GM19351 (cell line): ENCODE measurements around the gene LYSMD3.
A peak's percentile ranks its signal among the peaks of the same experiment; 100 is the strongest.
"Not testable (repeated sequence)": the region's sequence is repeated elsewhere in the genome, so short reads cannot be mapped to it uniquely, and the experiment has no call there.

Source experiments
- ATAC-seq: cut with Tn5 transposase; IDR thresholded peaks from one replicate; pipeline ENCODE4 v1.9.1; 2021; ENCODE audit warnings: mild to moderate bottlenecking, moderate library complexity; ENCODE audit not compliant: unreplicated experiment

LYSMD3 gene

DNA sequence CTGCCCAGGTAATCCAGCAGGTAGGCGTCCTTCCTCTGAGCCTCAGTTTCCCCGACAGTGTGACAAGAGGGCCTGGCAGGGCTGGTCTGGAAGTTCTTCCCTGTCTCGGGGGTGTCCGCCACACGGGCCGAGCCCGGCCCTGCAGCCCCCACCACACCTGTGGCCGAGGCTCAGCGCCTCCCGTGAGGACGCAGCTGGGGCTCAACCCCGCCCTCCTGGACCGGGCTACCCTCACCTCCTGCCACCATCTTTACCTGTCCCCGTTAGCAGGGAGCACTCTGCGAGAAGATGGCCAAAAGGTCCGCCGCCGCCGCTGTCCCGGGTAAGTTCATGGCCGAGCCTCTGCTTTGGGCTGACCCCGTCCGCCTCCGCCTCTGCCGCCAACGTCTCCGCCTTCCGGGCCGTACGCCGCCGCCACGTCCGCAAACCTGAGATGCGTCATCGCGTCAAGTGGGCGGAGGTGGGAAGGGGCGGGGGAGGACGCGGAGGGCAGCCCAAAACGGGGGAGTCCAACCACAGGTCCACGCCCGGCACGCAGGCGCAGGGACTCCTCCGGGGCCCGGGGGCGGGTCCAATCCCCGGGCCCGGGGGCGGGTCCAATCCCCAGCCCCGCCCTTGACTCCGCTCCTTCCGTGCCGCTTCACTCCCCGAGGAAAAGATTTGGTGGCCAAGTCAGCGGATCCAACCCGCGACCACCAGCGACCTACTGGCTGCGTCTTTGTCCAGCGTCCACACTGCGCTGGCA is at the start of gene LYSMD3:
Gene LYSMD3, minus strand, starts transcription at position 391 of the 745 bp plus-strand sequence. CDS start 4,295 bp downstream, outside the sequence.
- peak; percentile 82 for ATAC-seq

GRCh38 chr5:90576566-90576965 is 47.2 kb upstream of the LYSMD3 start:
- ATAC-seq = not testable (repeated sequence)

DNA sequence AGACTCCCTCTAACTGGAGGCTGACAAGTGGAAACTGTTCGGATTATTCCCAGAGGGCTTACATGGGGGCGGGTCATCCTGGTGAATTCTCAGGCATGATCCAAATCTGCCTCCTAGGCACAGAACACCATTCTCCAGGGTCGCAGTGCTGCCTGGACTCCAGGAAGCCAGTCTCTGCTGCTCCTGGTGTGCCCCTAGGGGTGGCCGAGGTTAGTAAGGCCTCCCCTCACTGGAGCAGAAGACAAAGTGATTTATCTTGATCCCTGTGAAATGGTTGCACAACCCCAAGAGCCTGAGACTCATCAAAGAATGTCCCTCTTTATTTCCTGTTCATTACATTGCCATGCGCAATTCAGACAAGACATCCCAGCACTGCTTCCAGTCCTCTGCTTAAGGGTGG is 46.3 kb upstream of the LYSMD3 start:
- ATAC-seq = no peak

DNA sequence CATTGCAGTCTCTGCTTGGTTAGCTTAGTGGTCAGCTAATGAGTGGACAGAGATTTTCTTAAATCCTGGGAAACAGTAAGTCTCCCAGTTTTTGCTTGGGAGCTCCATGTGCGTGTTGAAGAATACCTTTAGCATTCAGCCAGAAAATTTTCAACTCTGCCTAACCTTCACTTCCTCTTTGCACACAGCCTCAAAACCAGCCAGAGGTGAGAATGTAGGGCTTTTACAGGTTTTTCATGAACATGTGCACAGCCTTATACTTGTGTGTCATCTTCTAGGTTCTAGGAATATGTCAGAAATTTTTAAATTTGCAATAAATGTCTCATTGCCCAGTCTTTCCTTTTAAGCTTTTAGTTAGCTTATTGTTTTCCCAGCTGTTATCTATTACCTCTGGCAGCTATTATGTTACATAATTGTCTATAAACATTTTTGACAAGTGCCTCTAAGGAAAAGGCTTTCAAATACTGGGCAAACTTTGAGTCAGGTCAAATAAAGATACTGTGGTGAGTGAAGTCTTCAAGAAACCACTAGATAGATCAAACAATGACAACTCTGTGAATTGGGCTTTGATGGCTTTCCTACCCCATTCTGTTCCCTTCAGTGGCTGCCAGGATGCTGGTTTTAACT is 41.9 kb upstream of the LYSMD3 start:
- ATAC-seq = no peak

DNA sequence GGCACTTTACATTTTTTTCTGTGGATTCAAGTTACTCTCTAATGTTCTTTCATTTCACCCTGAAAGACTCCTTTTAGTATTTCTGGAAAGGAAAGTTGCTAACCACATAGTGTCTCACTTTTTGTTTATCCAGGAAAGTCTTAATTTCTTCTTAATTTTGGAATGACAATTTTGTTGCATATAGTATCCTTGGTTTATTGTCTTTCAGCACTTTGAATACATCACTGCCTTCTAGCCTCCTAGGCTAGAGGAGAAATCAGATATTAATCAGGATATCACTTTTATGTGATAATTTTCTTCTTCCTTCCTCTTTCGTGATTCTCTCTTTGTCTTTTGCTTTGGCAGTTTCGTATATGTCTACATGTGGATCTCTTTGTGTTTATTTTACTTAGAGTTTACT is 40.6 kb upstream of the LYSMD3 start:
- ATAC-seq = no peak

GRCh38 chr5:90569084-90569483 is 39.7 kb upstream of the LYSMD3 start:
- ATAC-seq = no peak

GRCh38 chr5:90565491-90565890 is 36.1 kb upstream of the LYSMD3 start:
- no peak for ATAC-seq

DNA sequence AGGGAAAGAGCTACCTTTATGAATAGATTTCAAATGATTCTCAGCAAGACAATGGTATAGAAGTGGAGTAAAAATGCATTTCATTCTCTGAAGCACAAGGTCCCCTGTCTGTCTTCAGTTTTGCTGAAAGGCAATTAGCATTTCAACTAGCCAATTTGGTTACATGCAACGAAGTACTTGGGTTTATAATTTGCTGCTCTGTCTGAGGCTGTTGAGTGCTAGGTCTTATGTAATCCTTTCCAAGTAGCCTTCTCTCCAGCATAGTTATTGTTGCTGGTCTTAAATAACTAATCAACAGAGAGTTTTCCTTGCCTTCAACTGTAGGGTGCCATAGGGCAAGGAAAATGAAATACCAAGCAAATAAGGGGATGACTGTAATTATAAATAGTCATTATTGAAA is 33.7 kb upstream of the LYSMD3 start:
- ATAC-seq = no peak

GRCh38 chr5:90562341-90562740 is 33.0 kb upstream of the LYSMD3 start:
- no peak for ATAC-seq

- no peak for ATAC-seq
These were observed 32.4 kb upstream of the LYSMD3 start for GRCh38 chr5:90561766-90562165.

DNA sequence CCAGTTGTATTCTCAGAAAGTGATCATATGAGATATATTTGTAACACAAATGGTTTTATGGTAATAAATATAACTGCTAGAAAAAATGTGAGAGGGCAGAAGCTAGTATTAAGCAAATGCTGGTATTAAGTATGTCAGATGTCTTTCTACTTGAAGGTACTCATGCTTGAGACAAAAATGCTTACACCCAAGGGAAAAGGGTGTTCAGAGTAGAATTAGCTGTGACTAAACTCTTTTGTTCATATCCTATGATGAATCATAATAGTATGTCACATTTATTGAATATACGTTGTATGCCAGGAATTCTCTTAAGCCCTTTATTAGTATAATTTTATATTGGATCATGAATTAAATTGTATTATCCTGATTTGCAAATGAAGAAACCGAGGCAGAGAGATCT is 31.4 kb upstream of the LYSMD3 start:
- no peak for ATAC-seq

GRCh38 chr5:90558344-90559192 is 29.2 kb upstream of the LYSMD3 start, which contains the start of gene ADGRV1:
Gene ADGRV1, plus strand, starts transcription at chr5:90558797. Its CDS starts 99 bp downstream, at chr5:90558896.
- ATAC-seq = peak; percentile 50

DNA sequence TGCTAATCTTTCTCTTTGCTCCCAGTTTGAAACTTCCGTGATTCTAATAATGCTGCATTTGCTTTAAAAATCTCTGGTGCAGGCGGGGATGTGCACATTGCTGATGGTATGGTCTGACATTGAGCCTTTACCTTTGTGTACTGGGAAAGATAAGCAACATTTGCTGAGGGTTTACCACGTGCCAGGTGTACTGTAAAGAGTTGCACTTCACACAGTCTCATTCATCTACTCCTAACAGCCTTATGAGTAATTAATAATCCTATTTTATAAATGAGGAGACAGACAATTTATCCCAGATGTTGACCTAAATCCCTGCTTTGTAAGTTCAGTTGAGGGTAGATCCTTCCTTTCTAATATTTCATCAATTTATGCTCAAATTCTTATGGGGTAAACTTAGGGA is 28.5 kb upstream of the LYSMD3 start:
- ATAC-seq = no peak

DNA sequence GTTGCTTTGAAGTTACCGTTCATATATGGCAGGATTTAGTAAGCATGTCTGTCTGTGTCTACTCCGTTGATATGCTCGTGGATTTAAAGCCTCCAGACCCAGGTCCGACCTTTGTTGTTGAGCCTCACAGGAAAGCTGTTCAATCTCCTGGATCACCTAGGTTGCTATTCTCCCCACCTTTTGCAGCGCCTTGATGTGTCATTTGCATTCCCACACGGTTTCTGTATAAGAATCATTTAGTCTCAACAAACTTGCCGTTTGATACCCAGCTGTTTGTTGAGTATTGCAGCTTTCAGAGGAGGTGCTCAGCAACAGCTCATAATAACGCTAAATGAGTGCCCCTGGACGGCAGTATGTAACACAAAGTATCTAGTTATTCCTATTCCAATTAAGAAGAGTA is 28.0 kb upstream of the LYSMD3 start:
- ATAC-seq = no peak

DNA sequence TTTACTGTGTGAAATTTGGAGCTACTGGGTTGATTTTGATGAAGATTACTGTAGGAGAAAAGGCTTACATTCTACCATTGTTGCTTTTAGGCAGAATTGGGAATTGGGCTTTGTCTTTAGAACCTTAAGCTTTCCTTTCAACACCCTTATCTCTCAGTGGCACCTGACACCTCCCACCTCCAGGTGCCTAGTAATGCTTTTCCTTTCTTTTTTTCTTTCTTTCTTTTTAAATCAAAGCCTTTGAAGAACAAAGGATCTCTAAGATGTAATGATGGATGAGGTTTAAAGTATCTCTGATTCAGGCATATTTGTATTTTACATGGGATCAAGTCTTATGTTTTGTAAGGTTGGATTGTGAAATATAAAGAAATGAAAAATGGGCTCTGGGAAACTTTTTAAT is 26.3 kb upstream of the LYSMD3 start:
- ATAC-seq = no peak

- ATAC-seq = no peak
These were observed 25.1 kb upstream of the LYSMD3 start for GRCh38 chr5:90554358-90555006.

DNA sequence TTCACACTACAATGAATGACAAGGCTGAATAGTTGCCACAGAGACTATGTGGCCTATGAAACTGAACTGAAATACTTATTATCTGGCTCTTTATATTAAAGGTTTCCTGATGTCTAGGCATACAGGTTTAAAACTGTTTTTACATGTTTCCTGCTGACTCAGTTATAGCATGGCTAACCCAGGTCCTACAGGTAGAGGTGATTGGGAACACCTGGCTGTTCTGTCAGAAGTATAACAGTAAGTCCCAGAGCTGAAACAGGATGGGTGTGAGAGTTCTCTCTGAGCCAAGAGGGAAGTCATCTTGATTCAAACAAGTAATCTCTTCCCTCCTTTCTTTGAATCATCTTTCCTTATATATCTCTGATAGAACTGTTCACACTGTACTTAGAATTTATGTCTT is 24.3 kb upstream of the LYSMD3 start:
- ATAC-seq = no peak

- no peak for ATAC-seq
These were observed 22.0 kb upstream of the LYSMD3 start for GRCh38 chr5:90551376-90551775.

DNA sequence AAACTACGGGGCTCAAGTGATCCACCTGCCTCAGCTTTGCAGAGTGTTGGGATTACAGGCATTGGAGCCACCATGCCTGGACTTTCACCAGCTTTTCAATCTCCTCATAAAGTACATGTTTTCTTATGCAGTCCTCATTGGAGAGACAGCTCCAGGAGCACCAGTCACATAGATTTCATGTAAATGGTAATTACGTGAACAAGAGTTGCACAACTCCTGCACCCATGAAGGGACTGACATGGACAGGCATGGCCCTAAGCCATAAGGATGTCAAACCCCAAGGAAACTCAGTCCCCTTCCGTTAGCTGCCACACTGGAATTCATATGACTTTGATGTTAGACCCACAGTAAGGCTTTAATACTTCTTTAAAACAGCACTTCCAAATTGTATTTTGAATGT is 21.6 kb upstream of the LYSMD3 start:
- no peak for ATAC-seq

- ATAC-seq = no peak
These were observed 20.4 kb upstream of the LYSMD3 start for GRCh38 chr5:90549729-90550275.

GRCh38 chr5:90549223-90549622 is 19.8 kb upstream of the LYSMD3 start:
- ATAC-seq = peak; percentile 60
